Spleen (tissue), 7 donors: ENCODE data around the gene RIC8A.

Experiments
- CTCF ChIP-seq, 11 experiments: fragments of 200-600 bp in 7 of 11; fragments of 450-650 bp in 4 of 11; sonication (generic) in 4 of 11; IDR thresholded peaks in 8 of 11; conservative IDR thresholded peaks in 3 of 11; 1 replicate in 7 of 11; 2 replicates in 4 of 11; pipeline versions ENCODE4 v1.4.0 to v1.8.0; 2016 to 2021; ENCODE audit warnings: antibody characterized with exemption in 11 of 11, inconsistent platforms in 4 of 11, mild to moderate bottlenecking in 1 of 11
- POLR2A ChIP-seq, 3 donors: fragments of 450-650 bp; IDR thresholded peaks; one replicate each; pipeline ENCODE4 v1.5.1; 2017; ENCODE audit warnings: antibody characterized with exemption in 3 of 3, mild to moderate bottlenecking in 1 of 3
- POLR2AphosphoS5 ChIP-seq, 3 donors: sonication (generic); formaldehyde crosslinking; IDR thresholded peaks; one replicate each; pipeline ENCODE4 v1.5.1; 2017; ENCODE audit warnings: antibody characterized with exemption in 3 of 3
- donor health status: DM: no; HTN: no; CAD: no; lungs with moderate emphysema.
- donor health status: DM: no; HTN: no; CAD: no.
- donor health status: DM: no; HTN: no; CAD: no.

GRCh38 chr11:223026-223789, 15.7 kb downstream of the RIC8A start:
- TF ChIP-seq CTCF (IDR thresholded peaks at IDR 0.05 in 8 of 11, conservative IDR thresholded peaks at IDR 0.05 in 3 of 11) (no peak), POLR2A (IDR thresholded peaks at IDR 0.05) (no peak), POLR2AphosphoS5 (IDR thresholded peaks at IDR 0.05) (no peak)
